ENCODE data around the gene CHM.

- TF ChIP-seq CTCF (IDR thresholded peaks at IDR 0.05; ENCODE audit: insufficient read depth, low read depth, low read length) (no peak), EZH2 (IDR thresholded peaks at IDR 0.05; ENCODE audit: insufficient read depth, low read length) (no peak)
Measured at GRCh38 chrX:86039625-86040568, 7.5 kb downstream of the CHM start.
